AG04450 (cell line): ENCODE data around the gene B3GNT7. TPM values are rescaled to one million over a fixed set of nuclear protein-coding genes. Genes with fewer than 3 reads are reported as not detected.

Source experiments
- CTCF ChIA-PET: fragments of 300-600, 350-600 bp; formaldehyde crosslinking; extraction: SDS; loops from one replicate; lab custom pipeline; 2022; ENCODE audit warnings: antibody characterized with exemption, inconsistent platforms; lab: Charles Lee
- POLR2A ChIA-PET: fragments of 350-600 bp; formaldehyde crosslinking; extraction: SDS; loops from one replicate; lab custom pipeline; 2021; ENCODE audit warnings: antibody characterized with exemption, inconsistent platforms; lab: Yijun Ruan, JAX
- DNase-seq: peaks from one replicate; pipeline ENCODE4 v3.0.0-alpha.2; 2011; ENCODE audit warnings: low read depth, low spot score
- H3K27ac ChIP-seq: one replicate; pipeline ENCODE4 v1.5.1; 2012; ENCODE audit warnings: low read depth, low read length, control low read depth
- H3K27me3 ChIP-seq: one replicate; pipeline ENCODE4 v1.6.0; 2012; ENCODE audit warnings: low read length; ENCODE audit not compliant: control insufficient read depth, insufficient read depth
- H3K4me3 ChIP-seq: 2 replicates; pipeline ENCODE4 v1.5.1; 2011; ENCODE audit warnings: mild to moderate bottlenecking, low read depth, low read length, control low read depth
- H3K9me3 ChIP-seq: 2 replicates; pipeline ENCODE4 v1.5.1; 2012; ENCODE audit warnings: low read length; ENCODE audit not compliant: control insufficient read depth, insufficient read depth
- CTCF ChIP-seq: IDR thresholded peaks from 2 replicates; pipeline ENCODE4 v1.5.1; 2011; ENCODE audit warnings: low read depth, low read length, control low read depth, inconsistent platforms
- polyA plus RNA-seq: library from polyadenylated mRNA; depleted of rRNA; stranded (reverse); fragments of >200 nt; gene quantifications from 2 replicates; pipeline ENCODE4 v1.2.3, GENCODE V29; 2011

The B3GNT7 gene
- polyA plus RNA-seq, 1 experiment: 0.06 TPM

- no peak for DNase-seq
- no peak overlapping the region for H3K4me3 ChIP-seq
- H3K27me3 ChIP-seq: peaks cover 9% of the 10 kb centered on the region
- H3K9me3 ChIP-seq: peaks cover 26% of the 10 kb centered on the region
- no peak for TF ChIP-seq CTCF
- CTCF ChIA-PET: interaction anchor here (0.6 to 1.3 kb wide), 4 partner anchors 9 to 91 kb away, joined by 3 to 6 read pairs (median 4); no protein-coding TSS in a partner anchor
- POLR2A ChIA-PET: interaction anchor here (0.6 to 1.3 kb wide), 2 partner anchors 24 to 204 kb away, joined by 4 to 8 read pairs; no protein-coding TSS in a partner anchor
- peak overlapping the region; percentile 31 for H3K27ac ChIP-seq
Measured at GRCh38 chr2:231387904-231388724, 7.4 kb upstream of the B3GNT7 start.

DNA sequence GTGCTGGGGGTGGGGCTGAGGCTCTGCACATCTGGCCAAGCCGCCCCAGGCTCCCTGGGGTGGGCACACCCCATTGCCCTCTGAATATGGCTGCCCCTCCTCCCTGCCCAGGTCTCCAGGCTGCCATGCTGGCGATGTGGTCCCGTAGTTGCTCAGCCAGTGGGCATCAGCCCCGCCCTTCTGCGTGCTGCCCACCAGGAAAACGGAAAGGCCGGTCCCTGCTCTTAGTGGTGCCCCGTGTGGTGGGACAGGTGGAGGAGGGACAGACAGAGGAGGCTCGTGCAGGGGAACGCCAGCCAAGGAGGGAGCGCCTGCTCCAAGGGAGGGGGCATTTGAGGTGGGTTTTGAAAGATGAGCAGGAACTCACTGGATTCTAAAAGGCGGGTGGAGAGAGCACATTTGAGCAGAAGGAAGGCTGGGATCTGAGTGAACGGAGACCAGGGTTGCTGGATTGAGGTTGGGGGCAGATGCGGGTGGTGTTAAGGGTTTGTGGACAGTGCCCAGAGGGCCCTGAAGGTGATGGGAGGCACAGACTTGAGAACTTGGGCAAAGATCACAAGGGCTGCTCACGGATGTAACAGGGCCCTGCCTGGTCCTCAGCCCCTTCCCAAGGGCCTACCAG, 6.7 kb upstream of the B3GNT7 start:
- CTCF ChIA-PET: interaction anchor here (0.7 kb wide), 1 partner anchor 8 kb away, joined by 4 read pairs; no protein-coding TSS in a partner anchor
- Histone ChIP-seq H3K9me3 (peaks cover 20% of the 10 kb centered on the region), H3K27me3 (peaks cover 13% of the 10 kb centered on the region), H3K4me3 (no peak overlapping the region), H3K27ac (no peak overlapping the region)
- no peak for DNase-seq
- TF ChIP-seq CTCF: no peak
- POLR2A ChIA-PET: interaction anchor here (1.3 kb wide), 1 partner anchor 23 kb away, joined by 4 read pairs; no protein-coding TSS in a partner anchor

- peaks cover 7% of the 10 kb centered on the region for H3K9me3 ChIP-seq
- peaks cover 27% of the 10 kb centered on the region for H3K27me3 ChIP-seq
- no peak overlapping the region for H3K27ac ChIP-seq
- no peak overlapping the region for H3K4me3 ChIP-seq
- CTCF ChIA-PET: no interaction called here
- no peak for TF ChIP-seq CTCF
- POLR2A ChIA-PET: interaction anchor here (0.6 kb wide), 1 partner anchor 190 kb away, joined by 8 read pairs; no protein-coding TSS in a partner anchor
- no peak for DNase-seq
Measured at GRCh38 chr2:231390667-231391066, 4.8 kb upstream of the B3GNT7 start.

- DNase-seq: no peak
- H3K4me3 ChIP-seq: no peak overlapping the region
- TF ChIP-seq CTCF: no peak
- peaks cover 38% of the 10 kb centered on the region for H3K27me3 ChIP-seq
- ChIA-PET POLR2A (no interaction called here), CTCF (no interaction called here)
- no peak overlapping the region for H3K27ac ChIP-seq
- H3K9me3 ChIP-seq: no peaks in the 10 kb centered on the region; the same call in 1 of the 2 replicates
Measured at GRCh38 chr2:231391981-231392380, 3.5 kb upstream of the B3GNT7 start.
